NCI-H446 treated with DMSO at 0.1 percent for 48 hours (cell line): Measurements from ENCODE around the gene TMPRSS9.

ENCODE experiments used
- DNase-seq: peaks from one replicate; lab custom pipeline; 2025; lab: John Stamatoyannopoulos, UW

TMPRSS9 gene

DNA sequence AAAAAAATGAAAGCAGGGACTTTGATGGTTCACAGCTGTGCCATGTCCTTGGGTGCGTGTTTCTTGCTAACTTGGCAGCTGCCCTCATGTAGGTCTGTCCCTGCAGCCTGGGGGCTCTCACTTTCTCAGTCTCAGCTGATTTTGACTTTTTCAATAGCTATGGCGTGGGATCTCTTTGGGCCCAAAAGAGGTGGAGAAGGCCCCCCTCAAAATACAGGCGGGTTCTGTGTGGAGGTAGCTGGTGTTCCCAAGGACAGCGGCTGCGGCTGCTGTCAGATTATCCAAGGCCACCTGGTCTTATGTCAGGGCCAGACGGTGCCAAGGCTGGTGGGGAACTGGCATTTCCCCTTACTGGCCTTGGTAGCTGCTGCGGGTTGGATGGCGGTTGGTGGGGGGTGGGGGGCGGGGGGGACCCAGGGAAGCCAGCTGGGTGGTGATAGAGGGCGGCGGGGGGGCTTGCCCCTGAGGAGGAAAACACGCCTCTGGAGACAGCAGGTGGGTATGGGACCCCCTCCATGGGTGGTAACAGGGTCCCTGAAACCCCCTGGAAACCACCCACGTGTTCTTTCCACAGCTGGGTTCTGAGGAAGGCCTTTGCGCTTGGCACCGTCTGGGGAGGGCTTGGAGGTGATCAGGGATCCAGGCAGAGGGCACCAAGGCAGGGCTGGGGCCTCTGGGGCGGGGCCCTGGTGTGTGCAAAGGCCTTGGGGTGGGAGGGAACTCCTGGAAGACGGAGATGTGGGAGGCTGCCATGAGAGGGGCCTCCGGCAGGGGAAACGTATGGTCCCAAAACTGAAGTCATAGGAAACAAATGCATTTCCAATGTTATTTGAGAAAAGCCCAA lies 63.2 kb downstream of the TMPRSS9 start:
- DNase-seq, result no peak

DNA sequence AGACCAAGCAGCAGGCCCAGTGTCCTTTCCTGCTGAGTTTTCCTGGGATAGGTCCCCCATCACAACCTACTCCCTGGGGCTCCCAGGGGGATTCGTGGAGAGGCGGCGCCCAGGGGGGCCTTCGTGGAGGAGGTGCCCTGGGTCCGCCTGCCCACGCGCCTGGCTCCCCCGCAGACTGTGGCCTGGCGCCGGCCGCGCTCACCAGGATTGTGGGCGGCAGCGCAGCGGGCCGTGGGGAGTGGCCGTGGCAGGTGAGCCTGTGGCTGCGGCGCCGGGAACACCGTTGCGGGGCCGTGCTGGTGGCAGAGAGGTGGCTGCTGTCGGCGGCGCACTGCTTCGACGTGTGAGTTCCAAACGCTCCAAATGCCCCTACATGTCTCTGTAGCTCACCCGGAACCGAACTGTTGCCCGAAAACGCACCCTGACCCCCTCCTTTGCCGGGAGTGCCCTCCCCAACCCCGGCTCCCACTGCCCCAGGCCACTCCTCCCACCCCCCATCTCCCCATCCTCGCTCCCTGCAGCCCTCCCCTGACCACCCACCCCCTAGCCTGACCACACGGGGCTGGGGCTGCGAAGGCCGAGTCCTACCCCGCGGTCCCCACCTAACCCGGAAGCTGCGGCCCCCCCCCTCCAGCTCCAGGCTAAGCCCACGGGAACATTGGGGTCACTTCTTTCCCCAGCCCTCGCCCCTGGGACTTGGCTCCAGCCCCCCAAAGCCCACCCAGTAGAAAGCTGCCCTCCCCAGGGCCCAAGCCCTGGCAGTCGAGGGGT lies 64.0 kb downstream of the TMPRSS9 start:
- no peak for DNase-seq

DNA sequence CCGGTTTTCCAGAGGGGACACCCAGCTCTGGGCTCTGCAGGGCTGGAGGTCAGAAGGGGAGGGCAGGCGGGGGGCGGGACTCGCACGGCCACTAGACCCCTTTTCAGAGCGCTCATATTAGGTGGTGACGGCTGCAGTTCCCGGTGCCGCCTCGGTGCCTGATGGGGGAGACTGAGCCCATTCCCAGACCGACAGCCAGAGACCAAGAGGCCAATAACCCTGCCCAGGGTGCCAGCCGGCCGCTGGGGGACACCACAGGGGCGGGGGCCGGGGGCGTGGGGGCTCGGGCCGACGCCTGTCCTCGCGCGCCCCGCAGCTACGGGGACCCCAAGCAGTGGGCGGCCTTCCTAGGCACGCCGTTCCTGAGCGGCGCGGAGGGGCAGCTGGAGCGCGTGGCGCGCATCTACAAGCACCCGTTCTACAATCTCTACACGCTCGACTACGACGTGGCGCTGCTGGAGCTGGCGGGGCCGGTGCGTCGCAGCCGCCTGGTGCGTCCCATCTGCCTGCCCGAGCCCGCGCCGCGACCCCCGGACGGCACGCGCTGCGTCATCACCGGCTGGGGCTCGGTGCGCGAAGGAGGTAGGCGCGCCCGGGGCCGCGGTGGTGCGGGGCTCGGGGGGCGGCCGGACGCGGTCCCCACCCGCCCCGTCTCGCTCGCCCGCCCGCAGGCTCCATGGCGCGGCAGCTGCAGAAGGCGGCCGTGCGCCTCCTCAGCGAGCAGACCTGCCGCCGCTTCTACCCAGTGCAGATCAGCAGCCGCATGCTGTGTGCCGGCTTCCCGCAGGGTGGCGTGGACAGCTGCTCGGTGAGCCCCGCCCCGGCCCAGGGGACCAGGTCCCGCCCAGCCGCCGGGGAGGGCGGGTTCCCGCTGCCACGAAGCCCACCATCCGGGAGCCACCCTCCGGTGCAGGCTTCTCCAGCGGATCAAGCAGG lies 64.9 kb downstream of the TMPRSS9 start:
- DNase-seq, result no peak

GRCh38 chr19:2425622-2426581 lies 65.8 kb downstream of the TMPRSS9 start:
- DNase-seq, result no peak

GRCh38 chr19:2426611-2427428 lies 66.8 kb downstream of the TMPRSS9 start:
- no peak for DNase-seq

DNA sequence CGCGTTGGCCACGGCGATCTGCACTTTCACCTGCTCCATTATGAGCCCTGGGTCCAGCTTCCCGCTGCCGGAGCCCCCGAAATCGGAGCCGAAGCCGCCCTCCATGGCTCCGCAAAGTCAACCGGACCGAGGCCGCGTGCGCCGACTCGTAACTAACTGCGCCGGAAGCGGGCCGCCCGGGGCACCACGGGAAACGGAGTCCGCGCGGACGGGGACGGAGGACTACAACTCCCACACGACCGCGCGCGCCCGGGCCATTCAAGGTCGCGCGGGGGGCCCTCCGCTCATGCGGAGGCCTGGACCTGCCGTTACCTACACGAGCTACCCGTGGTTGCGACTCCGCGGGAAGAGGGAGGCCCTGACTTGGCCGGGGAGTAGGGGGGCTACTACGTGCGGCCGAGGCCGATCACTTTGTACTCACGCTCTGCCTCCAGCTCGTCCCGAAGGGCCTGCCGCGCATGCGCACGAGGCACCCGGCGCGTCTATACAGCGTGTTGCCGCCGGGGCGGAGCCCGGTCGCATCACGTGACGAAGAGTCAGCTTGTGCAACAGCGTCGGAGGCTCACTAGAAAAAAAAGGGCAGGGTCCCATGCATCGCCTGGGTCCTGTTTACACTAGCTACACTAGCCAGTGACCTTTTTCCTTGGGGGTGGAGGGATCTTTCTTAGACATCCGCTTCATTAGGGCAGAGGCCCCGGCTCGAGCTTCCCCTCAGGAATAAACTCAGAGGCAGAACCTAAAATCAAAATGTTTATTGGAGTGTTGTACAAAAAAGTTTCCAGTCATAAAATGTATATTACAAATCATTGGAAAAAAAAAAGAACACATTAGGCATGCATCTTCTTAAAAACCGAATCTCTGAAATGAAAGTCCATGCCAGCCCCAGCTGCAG lies 67.6 kb downstream of the TMPRSS9 start, which contains the start of gene TIMM13:
TIMM13 (minus strand) TSS at position 158 of the 892 bp plus-strand sequence; CDS start at position 105, 53 bp downstream.
- peak; percentile 90 for DNase-seq

- no peak for DNase-seq
Observed at GRCh38 chr19:2428321-2428690, 68.2 kb downstream of the TMPRSS9 start.

GRCh38 chr19:2428756-2429711 lies 69.0 kb downstream of the TMPRSS9 start:
- no peak for DNase-seq

DNA sequence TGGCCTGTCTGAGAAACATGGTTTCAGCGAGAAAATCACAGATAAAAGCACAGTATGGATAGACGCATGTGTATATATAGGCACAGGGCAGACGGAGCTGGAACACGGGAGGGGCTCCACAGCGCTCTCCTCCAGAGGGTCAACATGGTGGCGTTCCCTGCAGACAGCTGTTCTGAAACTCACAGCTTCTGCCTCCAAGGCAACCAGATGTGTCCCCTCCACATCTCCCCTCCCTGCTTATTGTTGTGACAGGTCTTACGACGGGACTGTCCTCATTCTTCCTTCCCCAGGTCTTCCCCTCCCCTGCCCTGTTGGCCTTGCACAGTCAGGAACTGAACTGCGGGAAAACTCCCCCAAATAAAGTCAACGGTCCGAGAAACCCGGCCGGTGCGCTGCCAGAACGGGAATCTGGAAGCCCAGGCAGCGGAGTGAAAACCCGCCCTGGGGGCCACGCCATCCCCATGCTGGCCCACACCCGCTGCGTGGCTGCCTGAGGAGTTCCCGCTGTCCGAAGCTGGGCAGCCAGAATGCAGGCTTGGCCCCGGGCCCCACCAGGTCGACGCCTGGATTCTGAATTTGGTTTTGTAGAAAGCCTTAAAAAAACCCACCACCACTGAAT lies 70.0 kb downstream of the TMPRSS9 start:
- DNase-seq, result no peak

DNA sequence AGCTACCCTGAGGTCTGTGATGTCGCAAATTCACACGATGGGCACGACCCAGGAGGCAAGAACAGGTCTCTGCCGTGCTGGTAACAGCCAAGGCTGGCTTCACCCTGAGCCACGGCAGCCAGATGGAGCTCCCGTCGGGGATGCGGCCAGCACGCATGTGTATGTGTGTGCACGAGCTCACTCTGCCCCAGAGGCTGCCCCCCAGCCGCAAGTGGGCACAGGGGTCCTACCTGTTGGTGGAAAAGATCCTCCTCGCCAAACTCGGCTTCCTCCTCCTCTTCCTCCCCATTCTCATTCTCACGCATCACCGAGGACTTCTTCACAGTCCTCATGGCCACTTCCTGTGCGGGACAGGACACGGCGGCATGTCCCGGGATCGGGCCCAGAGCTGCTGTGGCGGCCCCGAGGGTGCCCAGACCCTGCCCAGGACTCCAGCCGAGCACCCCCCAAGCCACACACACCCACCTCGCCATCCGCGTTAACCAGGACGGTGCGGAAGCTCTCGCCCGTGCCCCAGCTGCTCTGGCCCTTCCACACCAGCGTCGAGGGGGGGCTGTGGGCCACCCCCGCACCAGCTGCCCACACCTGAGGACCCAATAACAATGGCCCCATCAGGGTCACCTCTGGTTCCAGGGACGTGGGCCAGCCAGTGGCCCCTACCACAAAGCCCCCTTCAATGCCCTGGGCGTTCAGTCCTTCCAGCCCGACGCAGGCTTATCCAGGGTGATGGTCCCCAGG lies 71.4 kb downstream of the TMPRSS9 start:
- no peak for DNase-seq

DNA sequence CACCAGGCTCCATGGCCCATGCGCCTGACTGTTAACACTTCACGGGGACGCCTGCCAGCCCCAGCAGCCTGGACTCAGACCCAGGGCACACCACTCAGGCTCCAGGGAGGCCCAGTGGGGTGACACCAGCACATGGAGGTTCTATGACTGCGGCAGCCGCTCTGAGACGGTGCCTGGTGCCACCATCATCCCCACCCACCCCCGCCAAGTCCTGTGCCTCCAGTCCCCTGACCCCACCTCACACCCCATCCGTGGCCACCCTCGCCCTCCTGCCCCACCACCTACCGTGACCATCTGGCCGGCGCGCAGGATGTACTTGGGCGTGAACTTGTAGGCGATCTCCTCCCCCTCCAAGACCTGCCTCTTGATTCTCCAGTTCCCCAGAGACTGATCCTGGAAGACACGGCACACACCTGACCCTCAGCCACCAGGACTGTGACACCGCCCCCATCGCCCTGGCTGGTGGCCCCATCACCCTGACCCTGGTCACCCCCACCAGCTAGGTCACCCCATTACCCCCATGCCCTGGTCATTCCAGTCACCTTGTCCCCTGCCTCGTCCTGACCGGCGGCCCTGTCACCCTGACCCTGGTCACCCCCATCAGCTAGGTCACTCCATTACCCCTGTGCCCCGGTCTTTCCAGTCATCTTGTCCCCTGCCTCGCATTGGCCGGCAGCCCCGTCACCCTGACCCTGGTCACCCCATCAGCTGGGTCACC lies 72.2 kb downstream of the TMPRSS9 start:
- no peak for DNase-seq

DNA sequence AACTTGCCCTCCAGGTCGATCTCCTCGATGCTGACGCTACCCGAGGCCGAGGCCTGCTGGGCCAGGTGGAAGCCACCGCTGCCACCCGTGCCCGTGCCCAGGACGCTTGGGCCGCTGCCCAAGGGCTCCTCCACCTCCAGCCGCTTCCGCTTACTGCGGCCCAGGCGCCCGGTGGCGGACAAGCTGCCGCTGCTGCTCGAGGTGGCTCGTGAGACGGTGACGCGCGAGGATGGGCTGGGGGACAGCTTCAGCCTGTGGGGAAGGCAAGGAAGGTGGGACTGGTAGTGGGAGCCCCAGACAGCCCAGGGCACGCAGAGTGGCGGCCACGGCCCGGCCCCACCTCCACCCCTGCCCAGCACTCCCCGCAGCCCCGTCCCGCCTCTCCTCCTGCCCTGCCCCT lies 73.8 kb downstream of the TMPRSS9 start:
- DNase-seq, result no peak

GRCh38 chr19:2434267-2434666 lies 74.2 kb downstream of the TMPRSS9 start:
- DNase-seq, result no peak

GRCh38 chr19:2434721-2435265 lies 74.7 kb downstream of the TMPRSS9 start:
- DNase-seq, result no peak

- DNase-seq, result no peak
Observed at GRCh38 chr19:2436384-2436783, 76.3 kb downstream of the TMPRSS9 start.

GRCh38 chr19:2436926-2437325 lies 76.9 kb downstream of the TMPRSS9 start:
- DNase-seq, result no peak
